ENCODE data around the gene HDAC4.

The HDAC4 gene

GRCh38 chr2:239394978-239395377, 5.8 kb downstream of the HDAC4 start:
- no peak for TF ChIP-seq ZFX (IDR thresholded peaks at IDR 0.05; ENCODE audit: borderline replicate concordance)
- TF ChIP-seq, protein P1, sequence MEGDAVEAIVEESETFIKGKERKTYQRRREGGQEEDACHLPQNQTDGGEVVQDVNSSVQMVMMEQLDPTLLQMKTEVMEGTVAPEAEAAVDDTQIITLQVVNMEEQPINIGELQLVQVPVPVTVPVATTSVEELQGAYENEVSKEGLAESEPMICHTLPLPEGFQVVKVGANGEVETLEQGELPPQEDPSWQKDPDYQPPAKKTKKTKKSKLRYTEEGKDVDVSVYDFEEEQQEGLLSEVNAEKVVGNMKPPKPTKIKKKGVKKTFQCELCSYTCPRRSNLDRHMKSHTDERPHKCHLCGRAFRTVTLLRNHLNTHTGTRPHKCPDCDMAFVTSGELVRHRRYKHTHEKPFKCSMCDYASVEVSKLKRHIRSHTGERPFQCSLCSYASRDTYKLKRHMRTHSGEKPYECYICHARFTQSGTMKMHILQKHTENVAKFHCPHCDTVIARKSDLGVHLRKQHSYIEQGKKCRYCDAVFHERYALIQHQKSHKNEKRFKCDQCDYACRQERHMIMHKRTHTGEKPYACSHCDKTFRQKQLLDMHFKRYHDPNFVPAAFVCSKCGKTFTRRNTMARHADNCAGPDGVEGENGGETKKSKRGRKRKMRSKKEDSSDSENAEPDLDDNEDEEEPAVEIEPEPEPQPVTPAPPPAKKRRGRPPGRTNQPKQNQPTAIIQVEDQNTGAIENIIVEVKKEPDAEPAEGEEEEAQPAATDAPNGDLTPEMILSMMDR (IDR thresholded peaks at IDR 0.05) = no peak
- no peak overlapping the region for H3K27ac ChIP-seq

DNA sequence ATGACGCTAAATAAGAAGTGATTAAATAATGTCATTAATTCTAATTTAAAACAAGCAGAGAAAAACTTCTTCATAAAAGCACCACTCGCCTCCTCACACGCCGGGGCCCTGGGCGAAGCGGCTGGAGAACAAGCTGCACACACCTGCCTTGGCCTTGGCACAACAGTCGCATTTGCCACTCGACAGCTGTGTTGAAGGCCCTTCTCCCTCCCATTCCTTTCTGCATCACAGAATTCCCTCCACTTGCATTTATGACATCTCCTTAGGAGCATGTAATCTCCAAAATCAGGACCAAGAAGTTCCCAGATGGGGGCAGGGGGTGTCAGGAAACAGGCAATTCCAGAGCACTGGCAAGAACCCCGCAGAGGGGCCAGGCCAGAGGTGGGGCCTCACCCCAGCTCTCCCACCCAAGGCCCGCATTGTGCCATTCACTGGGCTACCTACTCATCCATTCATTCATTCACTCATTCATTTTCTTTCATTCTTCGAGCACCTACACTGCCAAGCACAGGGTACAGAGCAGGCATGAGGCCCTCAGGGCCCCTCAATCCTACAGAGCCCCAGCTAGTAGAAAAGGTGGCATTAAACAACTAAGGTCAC, 6.4 kb downstream of the HDAC4 start:
- TF ChIP-seq ZFX (IDR thresholded peaks at IDR 0.05; ENCODE audit: borderline replicate concordance) = no peak
- no peak overlapping the region for H3K27ac ChIP-seq

DNA sequence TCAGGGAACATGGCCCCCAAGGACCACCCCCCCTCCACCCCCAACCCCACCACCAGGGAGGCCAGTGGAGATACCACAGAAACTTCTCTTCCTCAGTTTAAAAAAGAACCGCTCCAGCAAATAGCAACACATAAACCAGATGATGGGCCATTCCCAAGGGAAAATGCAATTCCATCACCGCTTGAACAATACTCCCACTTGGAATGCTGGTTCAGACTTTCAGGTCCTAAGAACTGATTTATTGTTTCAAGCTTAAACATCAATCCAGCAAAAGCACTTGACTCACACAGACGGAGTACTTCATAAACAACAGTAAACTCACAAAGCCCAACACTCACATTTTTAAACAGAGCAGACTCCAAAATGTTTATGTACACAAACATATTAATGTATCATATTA, 6.9 kb downstream of the HDAC4 start:
- no peak for TF ChIP-seq ZFX (IDR thresholded peaks at IDR 0.05; ENCODE audit: borderline replicate concordance)
- TF ChIP-seq, protein P1 (IDR thresholded peaks at IDR 0.05) = no peak

DNA sequence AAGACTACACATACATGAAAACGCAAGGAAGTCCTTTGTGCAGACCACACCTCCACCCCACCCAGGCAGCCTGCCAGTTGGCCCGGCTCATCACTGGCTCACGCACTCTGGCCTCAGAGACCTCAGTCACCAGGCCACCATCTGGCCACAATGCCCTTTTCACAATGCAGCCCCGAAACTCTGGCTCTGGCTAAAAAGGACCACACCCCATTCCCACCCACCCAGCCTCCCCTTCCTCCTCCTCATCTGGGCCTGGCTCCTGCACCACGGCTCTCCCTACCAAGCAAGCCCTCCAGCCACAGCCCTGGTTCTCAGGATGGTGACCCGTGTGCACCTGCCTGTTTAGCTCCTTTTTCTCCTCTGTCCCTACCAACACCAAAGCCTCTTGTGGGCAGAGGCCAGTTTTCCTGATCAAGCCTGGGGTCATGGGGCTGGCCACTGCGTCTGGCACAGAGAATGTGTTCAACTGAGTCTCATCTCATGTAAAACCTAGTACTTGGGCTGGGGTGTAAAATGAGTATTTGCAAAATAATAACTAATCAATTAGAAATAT, 7.4 kb downstream of the HDAC4 start:
- H3K27ac ChIP-seq = no peak overlapping the region
- TF ChIP-seq, protein P1 (IDR thresholded peaks at IDR 0.05) = no peak
- TF ChIP-seq ZFX (IDR thresholded peaks at IDR 0.05; ENCODE audit: borderline replicate concordance) = no peak

More for the DNA sequence above, 6.9 kb downstream of the HDAC4 start:
- no peak overlapping the region for H3K27ac ChIP-seq

DNA sequence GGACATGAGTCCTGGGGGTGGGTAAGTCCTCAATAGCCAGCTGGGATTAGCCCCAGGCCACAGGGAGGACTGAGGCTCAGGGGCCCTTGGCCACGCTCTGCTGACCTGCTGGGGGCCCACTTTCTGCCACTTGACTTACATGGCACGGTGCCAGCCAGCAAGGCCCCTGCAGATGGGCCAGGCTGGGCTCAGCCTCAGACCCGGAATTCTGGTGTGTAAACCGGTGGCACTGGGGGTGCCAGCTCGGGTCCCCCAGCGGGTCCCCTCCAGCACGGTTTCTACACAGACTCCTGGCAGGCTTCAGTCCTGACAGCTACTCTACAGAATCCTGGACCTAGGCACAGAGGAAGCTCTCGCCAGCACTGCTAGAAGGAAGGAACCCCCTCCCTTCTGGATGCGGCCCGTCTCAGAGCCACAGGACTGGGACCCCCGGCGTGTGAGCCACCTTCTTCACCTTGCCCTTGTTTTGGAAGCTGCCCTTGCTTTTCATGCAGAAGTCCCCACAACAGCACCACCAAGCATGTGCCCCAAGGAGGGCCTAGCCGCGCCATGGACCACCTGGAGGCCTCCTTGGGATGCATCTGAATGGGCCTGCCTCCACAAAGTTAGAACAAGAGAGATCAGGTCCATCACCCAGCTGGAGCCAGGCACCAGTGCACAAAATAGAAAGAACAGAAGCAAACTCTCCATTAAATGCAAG, 8.0 kb downstream of the HDAC4 start:
- no peak overlapping the region for H3K27ac ChIP-seq
- TF ChIP-seq, protein P1 (IDR thresholded peaks at IDR 0.05) = no peak
- no peak for TF ChIP-seq ZFX (IDR thresholded peaks at IDR 0.05; ENCODE audit: borderline replicate concordance)

- TF ChIP-seq, protein P1 (IDR thresholded peaks at IDR 0.05) = no peak
- no peak for TF ChIP-seq ZFX (IDR thresholded peaks at IDR 0.05; ENCODE audit: borderline replicate concordance)
- no peak overlapping the region for H3K27ac ChIP-seq
Measured at GRCh38 chr2:239392072-239392357, 8.8 kb downstream of the HDAC4 start.

GRCh38 chr2:239391286-239392071, 9.3 kb downstream of the HDAC4 start:
- no peak overlapping the region for H3K27ac ChIP-seq
- TF ChIP-seq, protein P1 (IDR thresholded peaks at IDR 0.05) = no peak
- no peak for TF ChIP-seq ZFX (IDR thresholded peaks at IDR 0.05; ENCODE audit: borderline replicate concordance)

Data from 22Rv1 (cell line).